Inflammatory macrophage treated with lipopolysaccharide for 1 hour (primary cell): Measurements from ENCODE around the gene OR4Q2.
"Not testable (repeated sequence)": the region's sequence is repeated elsewhere in the genome, so short reads cannot be mapped to it uniquely, and the experiment has no call there.

Experiments
- DNase-seq, 2 donors: peaks; one replicate each; pipeline ENCODE4 v3.0.0-alpha.2; 2020 to 2022

OR4Q2 gene

DNA sequence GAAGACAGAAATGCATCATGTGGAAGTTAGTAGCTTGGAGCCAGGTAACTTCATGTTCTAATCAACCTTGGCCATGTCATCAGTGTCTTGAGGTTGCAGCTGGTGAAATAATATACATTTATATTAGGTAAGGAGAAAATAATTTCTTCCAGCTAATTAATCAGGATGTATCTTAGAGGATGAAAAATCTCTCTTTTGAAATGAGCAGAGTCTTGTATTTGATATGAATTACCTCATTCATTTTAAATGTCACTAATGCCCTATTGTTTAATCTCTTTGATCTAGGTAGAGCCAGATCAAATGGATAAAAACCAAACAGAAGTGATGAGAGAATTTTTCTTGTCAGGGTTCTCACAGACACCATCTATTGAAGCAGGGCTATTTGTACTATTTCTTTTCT is at the start of gene OR4Q2:
TSS of gene OR4Q2 (plus strand) at position 301 of the 400 bp plus-strand sequence.
- DNase-seq, result no peak

DNA sequence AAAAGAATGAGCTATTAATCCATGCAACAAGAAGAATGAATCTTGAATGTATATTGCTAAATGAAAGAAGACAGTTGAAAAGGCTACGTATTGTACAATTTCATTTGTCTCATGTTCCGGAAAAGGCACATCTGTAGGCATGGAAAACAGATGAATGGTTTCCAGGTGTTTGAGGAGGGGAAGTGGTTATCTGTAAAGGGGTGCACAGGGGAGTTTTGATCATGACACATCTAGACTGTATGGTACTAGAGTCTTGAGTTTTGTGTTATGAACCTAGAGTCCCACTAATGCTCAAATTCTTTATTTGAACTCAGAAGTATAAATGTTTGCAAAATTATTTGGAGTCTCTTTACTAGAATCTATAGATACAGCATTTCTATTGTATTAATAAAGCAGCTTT is 32.2 kb upstream of the OR4Q2 start:
- not testable (repeated sequence) for DNase-seq

DNA sequence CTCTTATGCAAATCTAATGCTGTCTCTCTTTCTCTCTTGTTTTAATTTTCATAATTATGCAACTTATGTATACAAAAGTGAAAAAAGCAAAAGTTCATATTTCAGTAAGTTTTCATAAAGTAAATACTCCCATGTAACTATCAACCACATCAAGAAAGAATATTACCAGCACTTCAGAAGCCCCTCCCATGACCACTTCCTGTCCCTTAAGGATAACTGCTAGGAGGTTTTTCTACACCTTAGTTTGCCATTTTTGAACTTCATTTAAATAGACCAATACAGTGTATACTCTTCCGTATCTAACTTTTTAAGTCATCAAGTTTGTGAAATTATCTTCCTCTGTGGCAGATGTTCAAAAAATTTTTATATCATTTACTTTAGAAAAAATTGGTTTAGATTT is 27.1 kb upstream of the OR4Q2 start:
- no peak for DNase-seq

DNA sequence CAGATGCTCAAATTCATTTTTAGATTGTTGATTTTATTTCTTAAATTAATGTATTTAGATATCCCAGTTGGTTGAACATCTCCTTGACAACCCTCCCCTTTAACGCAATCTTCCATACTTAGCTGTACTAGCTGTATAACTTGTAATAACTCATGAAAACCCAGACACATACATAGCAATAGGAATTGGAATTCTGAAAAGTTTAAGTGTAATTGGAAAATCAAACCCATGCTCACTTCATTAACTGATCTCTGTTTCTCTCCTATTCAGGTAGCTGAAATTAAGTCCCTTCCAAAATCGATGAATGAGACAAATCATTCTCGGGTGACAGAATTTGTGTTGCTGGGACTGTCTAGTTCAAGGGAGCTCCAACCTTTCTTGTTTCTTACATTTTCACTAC is 26.7 kb upstream of the OR4Q2 start, which contains the start of gene OR4K15:
TSS of gene OR4K15 (plus strand) at position 301 of the 400 bp plus-strand sequence. CDS start at position 301, 0 bp downstream.
- no peak for DNase-seq

DNA sequence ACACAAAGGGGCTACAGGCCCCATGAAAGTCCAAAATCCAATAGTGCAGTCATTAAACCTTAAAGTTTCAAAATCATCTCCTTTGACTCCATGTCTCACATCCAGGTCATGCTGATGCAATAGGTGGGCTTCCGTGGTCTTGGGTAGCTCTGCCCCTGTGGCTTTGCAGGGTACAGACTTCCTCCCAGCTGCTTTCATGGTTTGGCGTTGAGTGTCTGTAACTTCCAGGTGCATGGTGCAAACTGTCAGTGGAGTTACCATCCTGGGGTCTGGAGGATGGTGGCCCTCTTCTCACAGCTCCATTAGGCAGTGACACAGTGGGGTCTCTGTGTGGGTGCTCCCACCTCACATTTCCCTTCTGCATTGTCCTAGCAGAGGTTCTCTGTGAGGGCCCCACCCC is 8.5 kb upstream of the OR4Q2 start:
- no peak for DNase-seq

DNA sequence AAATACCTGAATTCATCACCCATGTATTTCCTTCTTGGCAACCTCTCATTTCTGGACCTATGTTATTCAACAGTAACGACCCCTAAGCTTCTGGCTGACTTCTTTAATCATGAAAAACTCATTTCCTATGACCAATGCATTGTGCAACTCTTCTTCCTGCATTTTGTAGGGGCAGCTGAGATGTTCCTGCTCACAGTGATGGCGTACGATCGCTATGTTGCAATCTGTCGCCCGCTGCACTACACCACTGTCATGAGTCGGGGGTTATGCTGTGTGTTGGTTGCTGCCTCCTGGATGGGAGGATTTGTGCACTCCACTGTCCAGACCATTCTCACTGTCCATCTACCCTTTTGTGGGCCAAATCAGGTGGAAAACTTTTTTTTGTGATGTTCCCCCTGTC is 356 bp downstream of the OR4Q2 start:
- DNase-seq, result peak; percentile 6 to 33

DNA sequence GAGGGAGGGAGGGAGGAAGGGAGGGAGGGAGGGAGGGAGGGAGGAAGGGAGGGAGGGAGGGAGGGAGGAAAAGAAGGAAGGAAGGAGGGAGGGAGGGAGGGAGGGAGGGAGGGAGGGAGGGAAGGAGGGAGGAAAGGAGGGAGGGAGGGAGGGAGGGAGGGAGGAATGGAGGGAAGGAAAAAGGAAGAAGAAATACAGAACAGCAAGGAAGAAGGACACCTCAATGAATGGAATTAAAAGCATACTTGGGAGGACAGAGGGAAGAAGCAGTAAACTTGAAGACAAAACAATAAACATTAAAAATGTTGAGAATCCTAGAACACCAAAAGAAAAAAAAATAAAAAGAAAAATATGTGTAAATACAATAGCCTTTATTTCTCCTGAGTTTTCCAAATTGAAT is 6.2 kb downstream of the OR4Q2 start:
- DNase-seq, result no peak

DNA sequence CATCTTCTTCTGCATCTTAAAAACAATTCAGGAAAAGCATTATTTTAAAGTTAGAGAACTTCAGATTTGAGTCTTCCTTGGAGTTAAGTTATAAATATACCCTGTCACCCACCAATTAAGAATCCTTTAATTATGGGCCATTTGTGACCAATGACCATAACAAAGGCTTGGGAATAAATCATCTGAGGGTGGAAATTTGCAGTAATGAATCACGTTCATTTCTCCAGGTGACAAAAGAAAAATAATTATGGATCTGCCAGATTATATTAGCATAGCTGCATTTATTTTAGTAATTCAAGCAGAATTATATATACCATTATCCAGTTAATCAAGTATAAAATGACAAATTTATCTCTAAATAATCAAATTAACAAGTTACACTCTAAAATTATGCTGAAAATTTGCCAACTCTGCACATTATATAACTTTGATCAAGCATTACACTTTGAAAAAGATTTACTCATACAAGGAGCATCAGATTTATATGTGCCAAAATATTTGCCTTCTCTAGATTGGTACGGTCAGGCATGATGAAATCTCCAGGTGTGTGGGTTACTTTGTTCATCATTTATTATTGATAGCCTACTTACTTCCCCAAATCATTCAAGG is 17.4 kb downstream of the OR4Q2 start, which contains the start of gene OR4K14:
TSS of gene OR4K14 (minus strand) at position 51 of the 609 bp plus-strand sequence. CDS start 4,114 bp downstream, outside the sequence.
- no peak for DNase-seq

DNA sequence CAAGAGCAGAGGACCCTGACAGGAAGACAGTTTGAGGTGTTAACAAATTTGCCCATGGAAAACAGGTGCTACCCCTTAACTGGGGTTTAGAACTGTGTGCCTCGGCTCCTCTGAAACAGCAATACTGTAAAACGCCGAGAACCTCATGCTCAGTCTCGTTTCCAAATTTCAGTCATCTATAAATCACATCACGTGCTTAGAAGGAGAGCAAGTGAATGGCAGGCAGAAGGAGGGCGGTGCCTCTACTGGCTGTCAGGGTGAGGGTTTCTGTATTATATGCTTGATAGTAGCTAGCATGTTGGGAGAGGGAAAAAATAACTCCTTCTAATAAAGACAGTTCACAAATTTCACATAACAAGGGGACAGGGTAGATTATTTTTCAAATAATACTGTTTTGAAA is 29.1 kb downstream of the OR4Q2 start:
- DNase-seq, result no peak

DNA sequence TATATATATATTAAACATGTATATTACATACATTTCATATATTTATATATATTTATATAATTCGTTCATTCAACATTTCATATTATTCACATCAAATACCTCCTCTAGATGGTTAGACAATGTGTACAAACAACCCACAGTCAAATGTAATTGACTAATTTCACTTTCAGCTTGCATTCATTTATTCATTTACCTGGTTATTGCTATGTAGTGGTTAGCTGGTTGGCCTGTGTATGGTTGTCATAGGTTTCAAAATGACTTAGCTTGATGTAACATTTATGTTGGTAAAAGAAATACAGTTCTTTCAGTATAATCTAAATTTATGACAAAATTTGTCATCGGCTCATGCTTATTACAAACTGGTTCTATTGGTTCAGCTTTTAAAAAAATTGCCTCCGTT is 33.5 kb downstream of the OR4Q2 start:
- no peak for DNase-seq

DNA sequence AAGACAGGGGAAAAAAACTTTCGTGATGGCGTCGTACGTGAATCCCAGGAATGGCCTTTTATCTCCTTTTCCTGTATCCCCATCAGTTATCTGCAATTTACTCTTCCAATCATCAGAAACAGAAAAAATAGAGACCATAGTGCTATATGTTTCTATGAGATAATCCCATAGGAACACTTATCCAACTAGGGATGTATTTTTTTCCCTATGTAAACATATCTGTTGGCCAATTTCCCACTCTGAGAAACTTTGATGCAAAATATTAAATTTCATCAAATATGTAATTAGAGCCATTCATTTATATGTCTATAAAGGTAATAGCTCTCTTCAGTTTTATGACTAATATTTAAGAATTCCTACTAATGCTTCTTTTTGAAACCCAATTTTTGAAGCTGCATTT is 34.0 kb downstream of the OR4Q2 start, which contains the start of gene OR4K13:
TSS of gene OR4K13 (minus strand) at position 101 of the 400 bp plus-strand sequence. CDS start 1,280 bp downstream, outside the sequence.
- DNase-seq, result no peak

DNA sequence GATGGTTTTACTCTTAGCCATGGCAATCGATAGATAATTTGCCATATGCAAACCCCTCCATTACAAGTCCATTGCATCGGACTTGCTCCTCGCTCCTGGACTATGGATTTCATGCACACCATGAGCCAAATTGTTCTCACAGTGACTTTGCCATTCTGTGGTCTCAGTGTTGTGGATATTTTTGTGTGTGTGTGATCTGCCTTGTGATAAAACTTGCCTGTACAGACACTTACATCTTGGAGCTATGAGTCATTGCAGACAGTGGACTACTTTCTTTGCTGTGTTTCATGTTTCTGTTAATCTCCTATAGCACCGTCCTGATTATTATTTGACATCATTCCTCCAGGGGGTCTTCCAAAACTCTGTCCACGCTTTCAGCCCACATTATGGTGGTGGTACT is 42.3 kb downstream of the OR4Q2 start:
- DNase-seq, result no peak

DNA sequence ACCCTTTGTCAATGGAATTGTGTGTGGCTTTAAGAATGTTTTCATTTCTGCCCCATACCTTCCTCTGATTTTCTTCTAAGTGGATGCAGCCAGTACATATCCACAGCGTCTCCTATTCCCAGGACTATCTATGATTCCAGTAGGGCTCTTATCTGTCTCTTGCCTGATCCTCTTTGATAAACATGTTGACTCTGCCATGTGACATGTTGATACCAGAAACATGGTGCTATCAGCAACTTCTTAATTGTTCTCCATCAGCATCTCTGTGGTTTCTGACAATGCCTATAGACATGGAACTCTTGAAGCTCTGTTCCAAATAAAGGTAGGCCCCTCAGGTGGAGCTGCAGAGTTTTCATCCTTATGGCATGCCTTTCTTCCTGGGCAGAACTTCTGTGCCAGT is 46.2 kb downstream of the OR4Q2 start:
- no peak for DNase-seq
